ENCODE data around the gene VDR.

- no peak for TF ChIP-seq CTCF (IDR thresholded peaks at IDR 0.05)
- TF ChIP-seq POLR2A (IDR thresholded peaks at IDR 0.05), result no peak
Observed at GRCh38 chr12:47930634-47931033, 25.8 kb upstream of the VDR start.

Measured in esophagus squamous epithelium (tissue), 4 donors.